WTC11 (cell line): ENCODE results near the gene LRRC28.

ENCODE experiments used
- ESRRA ChIP-seq: sonication (generic); formaldehyde crosslinking; IDR thresholded peaks from 2 replicates; pipeline ENCODE4 v1.8.1; 2022; ENCODE audit warnings: mild to moderate bottlenecking, missing genetic modification reagents, borderline replicate concordance
- ETV6 ChIP-seq: sonication (generic); formaldehyde crosslinking; IDR thresholded peaks from 2 replicates; pipeline ENCODE4 v1.8.1; 2022; ENCODE audit warnings: mild to moderate bottlenecking, missing genetic modification reagents
- MXD4 ChIP-seq: fragments of 250-450 bp; sonication (Bioruptor Pico); IDR thresholded peaks from 2 replicates; pipeline ENCODE4 v1.8.0; 2021; ENCODE audit warnings: mild to moderate bottlenecking, moderate library complexity, borderline replicate concordance
- TCF7 ChIP-seq: sonication (generic); formaldehyde crosslinking; IDR thresholded peaks from 2 replicates; pipeline ENCODE4 v1.8.0; 2022; ENCODE audit warnings: mild to moderate bottlenecking, low read depth, missing genetic modification reagents, moderate library complexity
- TP53 ChIP-seq: sonication (generic); formaldehyde crosslinking; IDR thresholded peaks from 2 replicates; pipeline ENCODE4 v1.8.1; 2023; ENCODE audit warnings: mild to moderate bottlenecking, missing genetic modification reagents
- ZBTB21 ChIP-seq: sonication (generic); formaldehyde crosslinking; IDR thresholded peaks from 2 replicates; pipeline ENCODE4 v1.8.1; 2023; ENCODE audit warnings: mild to moderate bottlenecking, missing genetic modification reagents, borderline replicate concordance
- TF ChIP-seq, protein P1 (sequence below): sonication (generic); formaldehyde crosslinking; IDR thresholded peaks from 2 replicates; pipeline ENCODE4 v1.8.1; 2022; ENCODE audit warnings: missing genetic modification reagents, borderline replicate concordance
- TF ChIP-seq, protein P2 (sequence below): fragments of 200-600 bp; IDR thresholded peaks from 2 replicates; pipeline ENCODE4 v1.8.0; 2022; ENCODE audit warnings: antibody characterized with exemption
- TF ChIP-seq, protein P3 (sequence below): fragments of 250-450 bp; sonication (Bioruptor Pico); IDR thresholded peaks from 2 replicates; pipeline ENCODE4 v1.9.0; 2021; ENCODE audit warnings: mild to moderate bottlenecking
- TF ChIP-seq, protein P4 (sequence below): sonication (generic); formaldehyde crosslinking; IDR thresholded peaks from 2 replicates; pipeline ENCODE4 v1.8.1; 2023; ENCODE audit warnings: mild to moderate bottlenecking, missing genetic modification reagents
- TF ChIP-seq, protein P5 (sequence below): sonication (generic); formaldehyde crosslinking; IDR thresholded peaks from 2 replicates; pipeline ENCODE4 v1.8.0; 2022; ENCODE audit warnings: mild to moderate bottlenecking, missing genetic modification reagents
- TF ChIP-seq, protein P6 (sequence below): sonication (generic); formaldehyde crosslinking; IDR thresholded peaks from 2 replicates; pipeline ENCODE4 v1.8.1; 2022; ENCODE audit warnings: low read depth, missing genetic modification reagents, borderline replicate concordance
- TF ChIP-seq, protein P7 (sequence below): sonication (generic); formaldehyde crosslinking; IDR thresholded peaks from 2 replicates; pipeline ENCODE4 v1.8.1; 2023; ENCODE audit warnings: mild to moderate bottlenecking, moderate library complexity, missing genetic modification reagents
- TF ChIP-seq, protein P8 (sequence below): sonication (generic); formaldehyde crosslinking; IDR thresholded peaks from 2 replicates; pipeline ENCODE4 v1.8.0; 2023; ENCODE audit warnings: missing genetic modification reagents

DNA sequence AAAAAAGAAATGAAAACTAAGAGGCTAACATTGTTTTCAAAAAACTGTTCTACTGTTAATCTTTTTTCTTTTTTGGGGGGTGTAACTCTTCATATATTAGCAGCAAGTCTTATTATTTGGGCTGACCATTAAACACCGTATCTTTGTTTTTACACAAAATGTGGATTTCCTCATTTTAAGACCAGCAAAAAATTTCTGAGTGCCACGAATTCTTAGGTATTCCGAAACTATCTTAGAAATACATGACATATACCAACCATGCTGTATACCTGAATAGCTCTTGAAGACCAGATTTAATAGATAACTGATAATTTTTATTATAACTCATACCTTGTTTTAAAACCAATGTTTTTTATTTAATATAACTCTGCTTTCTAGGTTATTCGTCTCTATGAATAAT lies 1.3 kb upstream of the LRRC28 start:
- TF ChIP-seq MXD4 (CRISPR knock-in tag) (no peak), ETV6 (CRISPR knock-in tag) (no peak), TP53 (no peak), TCF7 (CRISPR knock-in tag) (no peak), ESRRA (CRISPR knock-in tag) (no peak), ZBTB21 (no peak)
- TF ChIP-seq, protein P1, sequence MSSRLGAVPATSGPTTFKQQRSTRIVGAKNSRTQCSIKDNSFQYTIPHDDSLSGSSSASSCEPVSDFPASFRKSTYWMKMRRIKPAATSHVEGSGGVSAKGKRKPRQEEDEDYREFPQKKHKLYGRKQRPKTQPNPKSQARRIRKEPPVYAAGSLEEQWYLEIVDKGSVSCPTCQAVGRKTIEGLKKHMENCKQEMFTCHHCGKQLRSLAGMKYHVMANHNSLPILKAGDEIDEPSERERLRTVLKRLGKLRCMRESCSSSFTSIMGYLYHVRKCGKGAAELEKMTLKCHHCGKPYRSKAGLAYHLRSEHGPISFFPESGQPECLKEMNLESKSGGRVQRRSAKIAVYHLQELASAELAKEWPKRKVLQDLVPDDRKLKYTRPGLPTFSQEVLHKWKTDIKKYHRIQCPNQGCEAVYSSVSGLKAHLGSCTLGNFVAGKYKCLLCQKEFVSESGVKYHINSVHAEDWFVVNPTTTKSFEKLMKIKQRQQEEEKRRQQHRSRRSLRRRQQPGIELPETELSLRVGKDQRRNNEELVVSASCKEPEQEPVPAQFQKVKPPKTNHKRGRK (CRISPR knock-in tag) = no peak
- TF ChIP-seq, protein P2, sequence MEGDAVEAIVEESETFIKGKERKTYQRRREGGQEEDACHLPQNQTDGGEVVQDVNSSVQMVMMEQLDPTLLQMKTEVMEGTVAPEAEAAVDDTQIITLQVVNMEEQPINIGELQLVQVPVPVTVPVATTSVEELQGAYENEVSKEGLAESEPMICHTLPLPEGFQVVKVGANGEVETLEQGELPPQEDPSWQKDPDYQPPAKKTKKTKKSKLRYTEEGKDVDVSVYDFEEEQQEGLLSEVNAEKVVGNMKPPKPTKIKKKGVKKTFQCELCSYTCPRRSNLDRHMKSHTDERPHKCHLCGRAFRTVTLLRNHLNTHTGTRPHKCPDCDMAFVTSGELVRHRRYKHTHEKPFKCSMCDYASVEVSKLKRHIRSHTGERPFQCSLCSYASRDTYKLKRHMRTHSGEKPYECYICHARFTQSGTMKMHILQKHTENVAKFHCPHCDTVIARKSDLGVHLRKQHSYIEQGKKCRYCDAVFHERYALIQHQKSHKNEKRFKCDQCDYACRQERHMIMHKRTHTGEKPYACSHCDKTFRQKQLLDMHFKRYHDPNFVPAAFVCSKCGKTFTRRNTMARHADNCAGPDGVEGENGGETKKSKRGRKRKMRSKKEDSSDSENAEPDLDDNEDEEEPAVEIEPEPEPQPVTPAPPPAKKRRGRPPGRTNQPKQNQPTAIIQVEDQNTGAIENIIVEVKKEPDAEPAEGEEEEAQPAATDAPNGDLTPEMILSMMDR = no peak
- TF ChIP-seq, protein P3, sequence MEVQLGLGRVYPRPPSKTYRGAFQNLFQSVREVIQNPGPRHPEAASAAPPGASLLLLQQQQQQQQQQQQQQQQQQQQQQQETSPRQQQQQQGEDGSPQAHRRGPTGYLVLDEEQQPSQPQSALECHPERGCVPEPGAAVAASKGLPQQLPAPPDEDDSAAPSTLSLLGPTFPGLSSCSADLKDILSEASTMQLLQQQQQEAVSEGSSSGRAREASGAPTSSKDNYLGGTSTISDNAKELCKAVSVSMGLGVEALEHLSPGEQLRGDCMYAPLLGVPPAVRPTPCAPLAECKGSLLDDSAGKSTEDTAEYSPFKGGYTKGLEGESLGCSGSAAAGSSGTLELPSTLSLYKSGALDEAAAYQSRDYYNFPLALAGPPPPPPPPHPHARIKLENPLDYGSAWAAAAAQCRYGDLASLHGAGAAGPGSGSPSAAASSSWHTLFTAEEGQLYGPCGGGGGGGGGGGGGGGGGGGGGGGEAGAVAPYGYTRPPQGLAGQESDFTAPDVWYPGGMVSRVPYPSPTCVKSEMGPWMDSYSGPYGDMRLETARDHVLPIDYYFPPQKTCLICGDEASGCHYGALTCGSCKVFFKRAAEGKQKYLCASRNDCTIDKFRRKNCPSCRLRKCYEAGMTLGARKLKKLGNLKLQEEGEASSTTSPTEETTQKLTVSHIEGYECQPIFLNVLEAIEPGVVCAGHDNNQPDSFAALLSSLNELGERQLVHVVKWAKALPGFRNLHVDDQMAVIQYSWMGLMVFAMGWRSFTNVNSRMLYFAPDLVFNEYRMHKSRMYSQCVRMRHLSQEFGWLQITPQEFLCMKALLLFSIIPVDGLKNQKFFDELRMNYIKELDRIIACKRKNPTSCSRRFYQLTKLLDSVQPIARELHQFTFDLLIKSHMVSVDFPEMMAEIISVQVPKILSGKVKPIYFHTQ (CRISPR knock-in tag) = no peak
- TF ChIP-seq, protein P4, sequence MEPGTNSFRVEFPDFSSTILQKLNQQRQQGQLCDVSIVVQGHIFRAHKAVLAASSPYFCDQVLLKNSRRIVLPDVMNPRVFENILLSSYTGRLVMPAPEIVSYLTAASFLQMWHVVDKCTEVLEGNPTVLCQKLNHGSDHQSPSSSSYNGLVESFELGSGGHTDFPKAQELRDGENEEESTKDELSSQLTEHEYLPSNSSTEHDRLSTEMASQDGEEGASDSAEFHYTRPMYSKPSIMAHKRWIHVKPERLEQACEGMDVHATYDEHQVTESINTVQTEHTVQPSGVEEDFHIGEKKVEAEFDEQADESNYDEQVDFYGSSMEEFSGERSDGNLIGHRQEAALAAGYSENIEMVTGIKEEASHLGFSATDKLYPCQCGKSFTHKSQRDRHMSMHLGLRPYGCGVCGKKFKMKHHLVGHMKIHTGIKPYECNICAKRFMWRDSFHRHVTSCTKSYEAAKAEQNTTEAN (CRISPR knock-in tag) = no peak
- TF ChIP-seq, protein P5, sequence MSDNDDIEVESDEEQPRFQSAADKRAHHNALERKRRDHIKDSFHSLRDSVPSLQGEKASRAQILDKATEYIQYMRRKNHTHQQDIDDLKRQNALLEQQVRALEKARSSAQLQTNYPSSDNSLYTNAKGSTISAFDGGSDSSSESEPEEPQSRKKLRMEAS (CRISPR knock-in tag) = no peak
- TF ChIP-seq, protein P6, sequence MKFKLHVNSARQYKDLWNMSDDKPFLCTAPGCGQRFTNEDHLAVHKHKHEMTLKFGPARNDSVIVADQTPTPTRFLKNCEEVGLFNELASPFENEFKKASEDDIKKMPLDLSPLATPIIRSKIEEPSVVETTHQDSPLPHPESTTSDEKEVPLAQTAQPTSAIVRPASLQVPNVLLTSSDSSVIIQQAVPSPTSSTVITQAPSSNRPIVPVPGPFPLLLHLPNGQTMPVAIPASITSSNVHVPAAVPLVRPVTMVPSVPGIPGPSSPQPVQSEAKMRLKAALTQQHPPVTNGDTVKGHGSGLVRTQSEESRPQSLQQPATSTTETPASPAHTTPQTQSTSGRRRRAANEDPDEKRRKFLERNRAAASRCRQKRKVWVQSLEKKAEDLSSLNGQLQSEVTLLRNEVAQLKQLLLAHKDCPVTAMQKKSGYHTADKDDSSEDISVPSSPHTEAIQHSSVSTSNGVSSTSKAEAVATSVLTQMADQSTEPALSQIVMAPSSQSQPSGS = no peak
- TF ChIP-seq, protein P7, sequence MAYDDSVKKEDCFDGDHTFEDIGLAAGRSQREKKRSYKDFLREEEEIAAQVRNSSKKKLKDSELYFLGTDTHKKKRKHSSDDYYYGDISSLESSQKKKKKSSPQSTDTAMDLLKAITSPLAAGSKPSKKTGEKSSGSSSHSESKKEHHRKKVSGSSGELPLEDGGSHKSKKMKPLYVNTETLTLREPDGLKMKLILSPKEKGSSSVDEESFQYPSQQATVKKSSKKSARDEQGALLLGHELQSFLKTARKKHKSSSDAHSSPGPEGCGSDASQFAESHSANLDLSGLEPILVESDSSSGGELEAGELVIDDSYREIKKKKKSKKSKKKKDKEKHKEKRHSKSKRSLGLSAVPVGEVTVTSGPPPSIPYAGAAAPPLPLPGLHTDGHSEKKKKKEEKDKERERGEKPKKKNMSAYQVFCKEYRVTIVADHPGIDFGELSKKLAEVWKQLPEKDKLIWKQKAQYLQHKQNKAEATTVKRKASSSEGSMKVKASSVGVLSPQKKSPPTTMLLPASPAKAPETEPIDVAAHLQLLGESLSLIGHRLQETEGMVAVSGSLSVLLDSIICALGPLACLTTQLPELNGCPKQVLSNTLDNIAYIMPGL (CRISPR knock-in tag) = no peak
- TF ChIP-seq, protein P8, sequence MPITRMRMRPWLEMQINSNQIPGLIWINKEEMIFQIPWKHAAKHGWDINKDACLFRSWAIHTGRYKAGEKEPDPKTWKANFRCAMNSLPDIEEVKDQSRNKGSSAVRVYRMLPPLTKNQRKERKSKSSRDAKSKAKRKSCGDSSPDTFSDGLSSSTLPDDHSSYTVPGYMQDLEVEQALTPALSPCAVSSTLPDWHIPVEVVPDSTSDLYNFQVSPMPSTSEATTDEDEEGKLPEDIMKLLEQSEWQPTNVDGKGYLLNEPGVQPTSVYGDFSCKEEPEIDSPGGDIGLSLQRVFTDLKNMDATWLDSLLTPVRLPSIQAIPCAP (CRISPR knock-in tag) = no peak
